ENCODE results near the gene RABL6.
"Not testable (repeated sequence)": the region's sequence is repeated elsewhere in the genome, so short reads cannot be mapped to it uniquely, and the experiment has no call there.

The RABL6 gene

DNA sequence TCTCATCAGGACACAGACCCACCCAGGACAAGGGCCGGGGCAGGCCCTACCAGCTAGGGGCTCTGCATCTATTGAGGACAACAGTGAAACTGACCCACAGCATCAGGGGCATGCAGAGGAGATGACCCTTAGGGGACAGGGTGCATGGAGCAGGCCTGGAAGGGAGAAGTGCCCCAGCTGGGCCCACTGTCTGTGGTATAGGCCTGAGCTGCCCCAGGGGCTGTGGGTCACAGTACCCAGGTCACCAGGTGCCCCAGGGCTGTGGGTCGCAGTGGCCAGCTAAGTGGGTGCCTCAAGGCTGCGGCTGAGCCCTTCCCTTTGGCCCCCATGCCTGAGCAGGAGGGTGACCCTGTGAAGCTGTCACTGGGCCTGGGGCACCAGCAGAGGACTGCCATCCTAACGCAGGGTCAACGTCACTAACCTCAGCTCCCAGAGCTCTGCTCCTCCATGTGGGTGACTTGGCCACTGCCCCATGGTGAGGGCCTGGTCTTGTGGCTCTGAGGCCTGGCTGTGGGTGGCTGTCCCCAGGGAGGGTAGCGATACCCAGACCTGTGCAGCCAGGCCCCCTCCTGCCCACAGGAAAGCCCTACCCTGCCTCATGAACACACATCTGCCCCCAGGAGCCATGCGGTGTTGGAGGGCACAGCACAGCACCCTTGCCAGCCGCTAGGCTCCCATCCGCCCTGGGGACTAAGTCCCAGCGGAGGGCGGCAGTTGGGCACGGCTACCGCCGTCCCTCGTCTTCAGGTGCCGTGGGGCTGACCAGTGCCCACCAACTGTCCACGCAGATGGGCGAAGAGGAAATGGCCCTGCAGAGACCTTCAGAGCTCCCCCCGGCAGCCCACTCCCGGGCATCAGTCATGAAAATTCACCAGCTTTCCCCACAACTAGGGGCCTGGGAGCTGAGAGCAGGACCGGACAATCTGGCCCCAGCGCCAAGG is 53.5 kb downstream of the RABL6 start:
- DNase-seq: no peak

DNA sequence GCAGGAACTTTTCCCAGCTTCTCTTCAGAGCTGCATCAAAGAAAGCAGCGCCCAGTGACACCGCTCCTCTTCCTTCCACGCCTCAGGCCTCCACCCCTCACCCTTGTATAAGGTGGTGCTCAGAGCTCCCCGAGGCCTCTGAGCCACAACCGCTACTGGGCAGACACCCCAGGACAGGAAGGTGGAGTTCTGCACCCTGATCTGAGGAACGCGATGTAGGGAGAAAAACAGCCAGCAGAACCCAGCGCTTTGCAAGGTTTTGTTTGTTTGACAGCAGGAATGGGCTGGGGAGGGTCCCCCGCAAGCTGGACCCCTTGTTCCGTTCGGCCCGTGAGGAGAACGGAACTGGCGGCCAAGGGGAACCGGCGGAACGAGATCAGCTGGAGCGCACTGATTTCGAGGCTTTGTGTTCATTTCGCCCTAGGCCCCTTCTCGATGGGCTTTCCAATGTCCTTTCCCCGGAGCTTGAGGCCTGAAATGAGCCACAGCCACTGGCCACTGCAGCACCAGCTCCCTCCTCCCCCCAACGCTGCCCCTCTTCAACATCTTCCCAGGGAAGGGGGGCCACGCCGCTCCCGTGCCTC is 54.2 kb downstream of the RABL6 start:
- DNase-seq: no peak

DNA sequence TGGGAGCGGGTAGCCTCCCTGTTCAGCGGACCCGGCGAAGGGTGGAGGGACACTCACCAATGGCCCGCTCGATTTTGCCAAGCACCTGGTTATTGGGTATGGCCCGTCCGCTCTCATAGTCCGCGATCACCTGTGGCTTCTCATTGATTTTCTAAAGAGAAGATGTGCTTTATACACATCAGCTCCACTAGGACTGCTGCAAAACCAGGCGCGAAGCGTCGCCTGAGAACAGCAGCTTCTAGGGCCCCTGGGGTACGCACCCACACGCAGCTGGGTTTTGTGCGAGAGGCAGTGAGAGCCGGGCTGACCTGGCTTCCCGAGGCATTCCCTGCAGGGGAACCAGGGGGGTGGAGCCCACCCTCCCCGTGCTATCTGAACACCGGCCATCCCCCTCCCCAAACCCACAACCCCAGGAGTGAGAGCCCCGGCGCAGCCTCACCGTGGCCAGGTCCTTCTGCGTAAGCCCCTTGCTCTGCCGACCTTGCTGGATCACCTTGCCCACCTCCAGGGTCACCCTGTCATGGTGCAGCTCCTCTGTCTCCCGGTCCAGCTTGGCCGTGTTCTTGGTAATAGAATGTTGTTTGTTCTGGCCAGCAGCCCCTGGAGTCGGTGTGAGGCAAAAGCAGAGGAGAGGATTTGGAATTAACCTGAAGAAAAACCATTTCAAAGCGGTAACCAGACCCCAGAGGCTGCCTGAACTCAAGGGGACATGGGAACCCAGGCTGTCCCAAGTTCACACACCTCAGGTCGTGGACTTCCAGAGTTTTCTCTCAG is 55.3 kb downstream of the RABL6 start:
- no peak for DNase-seq

DNA sequence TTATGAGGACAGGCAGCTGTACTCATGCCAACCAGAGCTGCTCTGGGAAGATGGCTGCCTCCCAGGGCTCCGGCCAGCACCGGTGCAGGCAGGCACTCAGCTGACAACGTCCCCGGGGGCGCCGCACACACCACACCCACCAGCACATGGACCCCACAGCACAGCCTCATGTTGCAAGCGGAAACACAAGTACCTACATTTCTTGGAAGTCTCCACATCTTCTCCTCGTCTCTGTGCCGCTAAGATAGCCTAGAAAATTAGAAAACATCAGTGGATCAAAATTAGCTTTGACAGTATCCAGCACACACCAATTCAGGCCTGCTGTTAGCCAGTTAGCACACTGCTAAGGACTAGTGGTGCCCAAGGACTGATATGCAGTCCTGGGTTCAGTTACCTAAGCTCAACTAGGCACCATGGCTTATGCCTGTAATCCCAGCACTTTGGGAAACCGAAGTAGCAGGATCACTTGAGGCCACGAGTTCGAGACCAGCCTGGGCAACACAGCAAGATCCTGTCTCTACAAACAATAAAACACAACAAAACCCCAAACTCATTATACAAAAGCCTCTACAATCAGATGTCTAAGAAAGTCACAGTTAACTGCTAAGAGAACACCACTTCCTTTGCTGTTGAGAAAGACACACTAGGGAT is 56.0 kb downstream of the RABL6 start:
- DNase-seq: no peak

DNA sequence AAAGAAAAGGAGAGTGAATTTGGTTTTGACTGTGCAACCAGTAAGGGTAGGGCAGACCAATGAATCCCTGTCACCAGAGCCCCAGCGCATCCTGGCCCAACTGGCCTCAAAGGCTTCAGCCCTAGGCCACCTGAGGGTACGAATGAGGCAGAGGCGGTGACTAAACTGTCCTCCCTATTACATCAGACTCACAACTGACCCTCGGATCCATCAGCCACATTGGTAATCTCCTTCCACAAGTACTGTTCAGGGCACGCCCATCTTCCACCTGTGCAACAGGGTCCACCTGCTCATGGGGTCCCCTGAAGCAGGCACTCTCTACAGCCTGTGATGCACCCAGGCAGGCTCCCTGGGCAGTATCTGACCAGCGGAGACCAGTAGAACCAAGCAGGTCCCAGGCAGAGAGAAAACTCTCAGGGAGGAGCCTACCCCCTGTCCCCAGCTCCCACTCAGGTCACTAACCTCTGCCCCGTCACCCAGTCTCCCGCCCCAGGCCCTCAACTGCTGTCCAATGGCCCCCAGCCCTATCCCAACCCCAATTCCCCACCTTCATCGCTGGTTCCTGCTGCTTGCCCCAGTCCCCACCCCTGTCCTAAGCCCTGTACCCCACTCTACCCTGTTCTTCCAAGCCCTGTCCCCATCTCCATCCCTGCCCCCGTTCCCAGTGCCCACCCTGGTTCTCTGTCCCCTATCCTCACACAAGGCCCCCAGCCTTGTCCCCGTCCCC is 57.5 kb downstream of the RABL6 start:
- DNase-seq: no peak

DNA sequence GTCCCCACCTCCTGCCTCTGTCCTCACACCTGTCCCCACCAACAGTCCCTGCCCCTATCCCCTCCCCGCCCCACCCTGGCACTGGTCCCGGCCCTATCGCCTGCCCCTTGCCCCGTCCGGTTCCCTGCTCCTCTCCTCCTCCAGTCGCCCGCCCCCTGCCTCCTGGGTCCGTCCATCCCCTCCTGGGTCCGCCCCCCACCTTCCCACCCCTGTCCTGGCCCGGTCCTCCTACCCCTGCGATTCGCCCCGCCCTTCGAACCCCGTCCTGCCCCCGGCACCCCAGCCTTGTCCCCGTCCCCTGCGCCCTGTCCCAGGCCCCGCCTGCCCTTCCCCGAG is 58.0 kb downstream of the RABL6 start:
- no peak for DNase-seq

DNA sequence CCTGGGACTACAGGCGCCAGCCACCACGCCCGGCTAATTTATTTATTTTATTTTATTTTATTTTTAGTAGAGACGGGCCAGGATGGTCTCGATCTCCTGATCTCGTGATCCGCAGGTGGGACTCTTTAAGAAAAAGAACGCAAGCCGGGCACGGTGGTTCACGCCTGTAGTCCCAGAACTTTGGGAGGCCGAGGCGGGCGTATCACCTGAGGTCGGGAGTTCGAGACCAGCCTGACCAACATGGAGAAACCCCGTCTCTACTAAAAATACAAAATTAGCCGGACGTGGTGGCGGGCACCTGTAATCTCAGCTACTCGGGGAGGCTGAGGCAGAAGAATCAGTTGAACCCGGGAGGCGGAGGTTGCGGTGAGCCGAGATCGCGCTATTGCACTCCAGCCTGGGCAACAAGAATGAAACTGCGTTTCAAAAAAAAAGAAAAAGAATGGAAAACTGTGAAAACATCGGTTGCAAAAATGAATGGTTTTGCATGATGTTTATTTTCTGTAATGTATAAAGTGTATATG is 59.2 kb downstream of the RABL6 start:
- not testable (repeated sequence) for DNase-seq

DNA sequence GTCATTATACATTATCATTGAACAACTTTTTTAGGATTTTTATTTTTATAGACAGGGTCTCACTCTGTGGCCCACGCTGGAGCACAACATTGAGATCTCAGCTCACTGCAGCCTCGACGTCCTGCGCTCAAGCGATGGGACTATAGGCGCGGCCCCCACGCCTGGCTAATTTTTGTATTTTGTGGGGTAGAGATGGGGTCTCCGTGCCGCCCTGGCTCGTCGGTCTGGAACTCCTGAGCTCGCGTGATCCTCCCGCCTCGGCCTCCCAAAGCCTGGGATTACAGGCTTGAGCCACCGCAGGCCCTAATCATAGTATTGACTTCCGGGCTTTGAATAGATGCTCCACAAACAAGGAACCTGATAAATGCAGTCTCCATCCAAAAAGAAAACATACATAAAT is 59.7 kb downstream of the RABL6 start:
- no peak for DNase-seq

DNA sequence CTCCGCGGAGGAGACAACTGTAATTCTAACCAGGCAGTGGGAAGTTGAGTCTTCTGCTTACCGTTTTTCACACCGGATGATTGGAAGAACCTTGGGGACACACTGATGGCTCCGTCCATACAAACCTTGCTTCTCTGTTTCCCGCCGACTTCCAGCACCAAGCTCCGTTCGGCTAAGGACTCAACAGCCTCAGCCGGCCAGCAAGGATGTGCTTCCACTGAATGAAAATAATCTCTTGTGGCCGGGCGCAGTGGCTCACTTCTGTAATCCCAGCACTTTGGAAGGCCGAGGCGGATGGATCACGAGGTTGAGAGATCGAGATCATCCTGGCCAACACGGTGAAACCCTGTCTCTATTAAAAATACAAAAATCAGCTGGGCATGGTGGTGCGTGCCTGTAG is 60.2 kb downstream of the RABL6 start:
- no peak for DNase-seq

DNA sequence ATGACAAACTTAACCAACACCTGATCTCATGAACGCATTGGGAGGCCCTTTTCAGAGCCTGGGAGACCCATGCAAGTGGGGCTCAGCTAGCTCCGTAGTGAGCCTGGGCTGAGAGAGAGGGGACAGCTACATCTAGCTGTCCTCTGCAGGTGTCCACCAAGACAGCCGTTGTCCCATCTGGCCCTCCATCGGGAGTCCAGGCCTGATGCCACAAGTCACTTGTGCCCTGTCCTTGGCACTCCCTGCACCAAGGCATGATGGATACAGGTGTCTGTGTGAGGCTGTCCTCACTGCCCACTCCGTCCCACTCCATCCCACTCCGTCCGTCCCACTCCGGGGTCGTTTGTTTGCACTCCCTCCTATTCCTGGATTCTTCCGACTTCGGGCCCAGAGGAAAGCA is 60.9 kb downstream of the RABL6 start:
- no peak for DNase-seq

DNA sequence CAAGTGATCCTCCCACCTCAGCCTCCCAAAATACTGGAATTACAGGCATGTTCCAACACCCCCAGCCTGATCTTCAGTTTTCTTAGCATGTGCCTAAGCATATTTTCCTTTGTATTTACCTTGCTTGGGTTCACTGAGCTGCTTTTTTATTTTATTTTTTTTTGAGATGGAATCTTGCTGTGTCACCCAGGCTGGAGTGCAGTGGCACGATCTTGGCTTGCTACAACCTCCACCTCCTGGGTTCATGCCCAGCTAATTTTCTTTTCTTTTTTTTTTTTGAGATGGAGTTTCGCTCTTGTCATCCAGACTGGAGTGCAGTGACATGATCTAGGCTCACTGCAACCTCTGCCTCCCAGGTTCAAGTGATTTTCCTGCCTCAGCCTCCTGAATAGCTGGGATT is 61.9 kb downstream of the RABL6 start:
- DNase-seq: not testable (repeated sequence)

DNA sequence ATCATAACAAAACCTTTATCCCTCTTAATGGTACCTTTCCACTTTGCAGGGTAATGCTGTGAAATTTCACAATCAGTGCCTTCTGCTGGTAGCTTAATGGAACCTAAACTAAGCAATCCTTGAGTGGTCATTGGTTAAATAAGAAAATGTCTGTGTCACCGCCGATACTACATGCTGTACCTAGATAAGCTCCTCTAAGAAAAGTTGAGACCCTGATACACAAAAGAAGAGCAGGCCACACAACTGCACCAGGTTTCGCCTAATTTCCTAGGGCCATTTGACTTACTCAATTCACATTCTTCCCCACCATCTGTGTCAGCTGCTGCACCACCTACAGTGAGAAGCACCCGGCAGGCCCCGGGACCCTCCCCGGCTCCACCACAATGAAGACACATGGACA is 67.4 kb downstream of the RABL6 start:
- DNase-seq: no peak

DNA sequence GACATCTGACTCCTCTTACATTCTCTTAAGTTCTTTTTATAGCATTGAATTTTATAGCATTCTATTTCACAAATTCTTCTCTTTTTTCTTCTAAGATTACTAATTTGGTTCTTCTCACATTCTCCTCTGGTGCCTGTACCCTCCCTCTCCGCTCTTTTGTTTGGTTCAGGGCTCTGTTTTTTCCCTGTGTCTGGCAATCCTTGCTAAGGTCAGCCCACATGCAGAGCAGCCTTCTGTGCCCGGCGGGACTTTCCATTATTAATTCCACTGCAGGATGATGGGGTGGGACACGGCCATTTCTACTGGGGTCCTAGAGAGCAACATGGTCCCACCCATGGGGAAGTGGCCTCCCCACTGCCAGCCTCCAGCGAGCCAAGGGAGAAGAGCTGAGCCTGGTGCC is 68.7 kb downstream of the RABL6 start:
- DNase-seq: no peak

DNA sequence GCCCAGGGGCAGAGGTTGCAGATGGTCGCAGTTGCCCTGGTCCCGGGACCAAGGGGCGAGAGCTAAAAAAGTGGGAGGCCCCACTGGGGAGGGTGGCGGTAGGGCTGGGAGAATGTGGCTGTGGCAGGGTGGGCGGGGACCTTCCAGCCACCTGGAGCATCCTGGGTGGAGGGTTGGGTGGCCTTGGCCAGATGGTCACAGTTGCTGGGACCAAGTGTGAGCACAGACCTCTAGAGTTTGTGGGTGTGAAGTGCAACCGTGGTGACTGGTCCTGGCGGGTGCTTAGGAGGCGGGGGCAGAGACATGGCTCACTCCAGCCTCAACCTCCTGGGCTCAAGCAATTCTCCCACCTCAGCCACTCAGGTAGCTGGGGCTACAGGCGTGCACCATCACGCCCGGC is 72.9 kb downstream of the RABL6 start:
- no peak for DNase-seq

DNA sequence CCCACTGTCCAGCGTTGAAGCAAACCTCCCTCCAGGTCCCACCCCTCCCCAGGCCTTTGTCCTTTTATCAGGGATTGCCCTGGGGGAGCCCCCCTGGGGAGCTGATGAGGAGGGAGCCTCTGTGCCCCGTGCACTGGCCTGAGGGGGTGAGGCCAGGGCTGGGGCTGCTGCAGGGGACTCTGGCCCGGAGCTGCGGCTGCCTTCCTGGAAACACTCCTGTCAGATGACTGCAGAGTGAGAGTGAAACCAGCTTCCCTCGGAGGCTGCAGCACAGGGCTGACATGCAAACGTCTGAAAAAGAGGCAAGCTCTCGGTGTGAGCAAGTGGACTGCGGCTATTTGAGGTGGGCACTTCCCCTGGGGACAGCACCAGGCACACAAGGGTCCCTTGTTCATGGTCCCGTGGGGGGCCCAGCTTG is 74.0 kb downstream of the RABL6 start:
- no peak for DNase-seq

DNA sequence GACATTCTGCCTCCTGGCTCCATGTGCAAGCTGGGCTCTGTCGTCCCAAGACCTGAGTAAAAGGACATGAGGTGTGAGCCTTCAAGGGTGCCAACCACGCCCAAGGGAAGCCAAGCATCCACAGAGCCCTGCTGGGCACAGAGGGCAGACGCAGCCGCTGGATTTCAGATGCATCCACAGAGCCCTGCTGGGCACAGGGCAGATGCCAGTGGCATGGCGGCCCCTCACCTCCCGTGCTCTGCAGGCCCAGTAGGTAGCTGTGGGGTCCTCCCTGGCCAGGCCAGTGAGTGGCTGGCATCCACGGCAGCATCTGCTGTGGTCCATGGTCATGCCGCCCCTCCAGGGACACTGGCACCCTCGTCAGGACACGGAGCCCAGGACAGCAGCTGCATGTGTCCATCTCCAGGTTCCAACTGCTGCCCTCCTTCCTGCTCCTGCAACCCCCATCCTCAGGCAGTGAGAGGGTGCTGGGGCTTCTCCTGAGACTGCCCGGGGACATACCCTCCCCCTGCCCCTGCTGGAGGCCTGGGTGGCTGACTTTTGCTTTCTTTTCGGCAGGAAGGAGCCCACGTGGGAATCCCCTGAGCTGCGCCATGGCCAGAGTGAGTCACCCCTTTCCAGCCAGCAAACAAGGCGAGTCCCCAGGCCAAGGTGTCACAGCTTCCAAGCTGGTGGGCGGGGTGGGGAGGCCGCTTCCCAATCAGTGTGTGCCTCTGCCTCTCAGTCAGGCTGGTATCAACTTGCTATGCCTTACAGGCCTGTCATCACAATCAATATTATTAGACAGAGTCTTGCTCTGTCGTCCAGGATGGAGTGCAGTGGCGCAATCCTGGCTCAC is 74.6 kb downstream of the RABL6 start:
- DNase-seq: no peak

DNA sequence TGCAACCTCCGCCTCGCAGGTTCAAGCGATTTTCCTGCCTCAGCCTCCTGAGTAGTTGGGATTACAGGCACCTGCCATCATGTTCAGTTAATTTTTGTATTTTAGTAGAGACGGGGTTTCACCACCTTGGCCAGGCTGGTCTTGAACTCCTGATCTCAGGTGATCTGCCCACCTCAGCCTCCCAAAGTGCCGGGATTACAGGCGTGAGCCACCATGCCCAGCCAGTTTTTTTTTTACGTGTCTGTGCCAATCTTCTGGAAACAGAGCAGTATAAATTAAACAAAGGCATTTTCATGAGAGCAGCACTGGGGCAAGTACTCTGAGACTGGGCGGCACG is 75.2 kb downstream of the RABL6 start:
- DNase-seq: not testable (repeated sequence)

DNA sequence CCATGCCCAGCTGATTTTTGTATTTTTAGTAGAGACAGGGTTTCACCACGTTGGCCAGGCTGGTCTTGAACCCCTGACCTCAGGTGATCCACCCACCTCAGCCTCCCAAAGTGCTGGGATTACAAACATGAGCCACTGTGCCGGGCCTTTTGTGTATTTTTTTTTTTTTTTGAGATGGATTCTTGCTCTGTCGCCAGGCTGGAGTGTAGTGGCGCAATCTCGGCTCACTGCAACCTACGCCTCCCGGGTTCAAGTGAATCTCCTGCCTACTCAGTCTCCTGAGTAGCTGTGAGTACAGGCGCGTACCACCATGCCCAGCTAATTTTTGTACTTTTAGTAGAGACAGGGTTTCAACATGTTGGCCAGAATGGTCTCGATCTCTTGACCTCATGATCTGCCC is 75.9 kb downstream of the RABL6 start:
- not testable (repeated sequence) for DNase-seq

DNA sequence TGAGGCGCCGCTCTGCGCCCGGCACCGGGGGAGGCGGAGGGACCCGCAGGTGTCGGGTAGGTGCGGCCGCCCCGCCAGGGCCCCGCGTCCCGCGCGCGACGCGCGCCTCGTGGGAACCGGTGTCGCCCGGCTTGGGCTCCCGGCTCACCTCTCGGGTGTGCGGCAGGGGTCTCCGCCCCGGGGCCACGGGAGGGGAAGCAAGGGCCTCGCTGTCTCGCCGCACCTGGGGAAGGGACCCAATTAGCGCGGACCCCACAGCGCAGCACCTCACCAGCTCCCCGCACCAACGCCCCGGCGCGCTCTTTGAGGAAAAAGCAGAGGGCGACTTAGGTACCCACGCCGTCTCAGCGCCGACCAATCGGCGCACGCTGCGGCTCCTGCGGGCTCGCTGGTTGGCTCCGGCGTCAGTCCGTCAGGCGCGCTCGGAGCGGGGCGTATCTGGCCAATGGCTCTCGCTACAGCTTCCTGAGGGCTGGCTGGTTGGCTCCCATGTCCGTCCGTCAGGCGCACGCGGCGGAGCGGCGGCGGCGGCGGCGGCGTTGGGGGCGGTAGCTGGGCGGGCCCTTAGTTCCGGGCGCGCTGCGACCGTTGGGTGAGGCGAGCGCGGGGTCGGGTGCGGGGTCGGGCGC is 78.3 kb downstream of the RABL6 start, which contains the start of gene TRAF2:
TSS of gene TRAF2 (plus strand) at position 567 of the 629 bp plus-strand sequence. CDS start 12,225 bp downstream, outside the sequence.
- DNase-seq: peak; percentile 92

DNA sequence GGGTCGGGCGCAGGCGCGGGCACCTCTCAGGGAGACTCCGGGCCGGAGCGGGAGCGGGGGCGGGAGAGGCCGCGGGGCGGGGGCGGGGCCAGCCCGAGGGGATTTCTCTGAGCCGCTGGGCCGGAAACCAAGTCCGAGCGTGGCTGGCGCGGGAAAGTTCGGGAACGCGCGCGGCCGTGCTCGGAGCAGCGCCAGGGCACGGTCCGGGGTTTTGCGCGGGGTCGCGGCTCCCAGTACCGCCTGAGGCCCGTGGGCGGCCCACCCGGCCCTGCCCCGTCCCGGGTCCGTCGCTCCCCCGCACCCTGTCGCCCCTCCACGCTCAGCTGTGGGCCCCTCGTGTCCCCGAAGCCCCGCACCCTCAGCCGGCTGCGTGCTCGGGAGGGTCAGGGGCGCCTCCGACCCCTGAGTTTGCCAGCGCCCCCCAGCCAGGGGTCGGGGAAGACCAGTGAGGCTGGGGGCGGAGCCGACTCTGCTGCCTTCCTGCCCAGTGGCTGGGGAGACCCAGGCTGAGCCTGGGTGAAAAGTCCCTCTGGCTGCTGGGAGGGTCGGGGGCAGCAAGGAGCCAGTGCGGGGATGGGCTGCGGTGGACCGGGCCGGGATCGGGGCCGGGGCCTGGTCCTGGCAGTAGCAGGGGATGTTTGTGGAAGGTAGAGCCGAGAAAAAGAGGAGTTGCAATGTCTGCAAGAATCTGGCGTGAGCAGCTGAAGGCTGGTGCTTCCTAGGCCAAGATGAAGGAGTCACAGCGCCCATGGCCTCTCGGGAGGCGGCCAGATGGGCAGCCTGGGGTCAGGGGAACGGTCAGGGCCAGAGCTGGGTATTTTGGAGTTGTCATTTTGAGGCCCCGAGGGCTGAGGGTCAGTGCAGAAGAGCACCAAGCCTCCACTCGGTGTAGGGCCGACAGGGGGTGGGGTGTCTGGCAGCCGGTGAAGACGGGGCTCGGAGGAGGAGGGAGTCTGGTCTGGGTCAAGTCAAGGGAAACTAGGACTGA is 79.2 kb downstream of the RABL6 start:
- DNase-seq: no peak

All from DMS79 treated with DMSO at 0.1 percent for 48 hours (cell line).